ENCODE data around the gene ZNF892.
"Not testable (repeated sequence)": the region's sequence is repeated elsewhere in the genome, so short reads cannot be mapped to it uniquely, and the experiment has no call there.

ZNF892 gene

GRCh38 chr2:95231723-95232122 lies 24.4 kb downstream of the ZNF892 start:
- no peak for TF ChIP-seq ZNF274 (IDR thresholded peaks at IDR 0.05; ENCODE audit: low read depth, low read length)
- TF ChIP-seq SUZ12 (IDR thresholded peaks at IDR 0.05; ENCODE audit: extremely low read depth, insufficient read depth, insufficient read length): no peak
- TF ChIP-seq YY1 (IDR thresholded peaks at IDR 0.05; ENCODE audit: insufficient read depth, insufficient read length): no peak

DNA sequence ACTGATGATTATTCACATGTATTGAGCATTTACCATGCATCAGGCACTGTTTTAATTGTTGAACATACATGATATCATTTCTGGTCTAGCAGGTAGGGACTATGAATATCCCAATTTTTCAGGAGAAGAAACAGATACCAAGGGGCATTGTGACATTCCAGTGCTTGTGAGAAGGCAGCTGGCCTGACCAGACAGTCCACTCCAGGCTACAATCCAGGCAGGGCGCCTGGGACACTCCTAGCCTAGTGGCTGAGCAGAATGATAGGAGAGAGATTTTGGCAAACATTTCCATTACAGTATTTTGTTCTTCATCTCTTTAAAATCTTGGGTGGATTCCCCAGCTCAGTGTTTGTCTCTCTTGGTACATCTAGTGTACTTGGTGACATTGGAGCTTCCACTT lies 24.9 kb downstream of the ZNF892 start:
- Histone ChIP-seq H3K36me3 (ENCODE audit: insufficient read depth, insufficient read length, low read length) (no peaks in the 10 kb centered on the region), H3K4me1 (ENCODE audit: insufficient read depth, insufficient read length) (no peaks in the 10 kb centered on the region), H3K9ac (ENCODE audit: insufficient read length, low read depth) (no peak overlapping the region), H3K9me3 (ENCODE audit: insufficient read depth, low read length) (0 out of 2 replicates have a peak, but pooled peaks cover 3% of the 10 kb centered on the region), H3K4me3 (ENCODE audit: insufficient read length, low read depth) (no peak overlapping the region), H3K27me3 (ENCODE audit: insufficient read depth, insufficient read length) (no peaks in the 10 kb centered on the region)
- TF ChIP-seq SUZ12 (IDR thresholded peaks at IDR 0.05; ENCODE audit: extremely low read depth, insufficient read depth, insufficient read length) (no peak), YY1 (IDR thresholded peaks at IDR 0.05; ENCODE audit: insufficient read depth, insufficient read length) (no peak), ZNF274 (IDR thresholded peaks at IDR 0.05; ENCODE audit: low read depth, low read length) (no peak)
- DNase-seq (ENCODE audit: low read depth, low spot score): no peak

More at GRCh38 chr2:95231723-95232122, 24.4 kb downstream of the ZNF892 start:
- H3K4me1 ChIP-seq (ENCODE audit: insufficient read depth, insufficient read length): no peaks in the 10 kb centered on the region
- no peak overlapping the region for H3K9ac ChIP-seq (ENCODE audit: insufficient read length, low read depth)
- peak; percentile 88 for DNase-seq (ENCODE audit: low read depth, low spot score)
- 0 out of 2 replicates have a peak, but pooled peaks cover 3% of the 10 kb centered on the region for H3K9me3 ChIP-seq (ENCODE audit: insufficient read depth, low read length)
- H3K36me3 ChIP-seq (ENCODE audit: insufficient read depth, insufficient read length, low read length): no peaks in the 10 kb centered on the region
- no peak overlapping the region for H3K4me3 ChIP-seq (ENCODE audit: insufficient read length, low read depth)
- H3K27me3 ChIP-seq (ENCODE audit: insufficient read depth, insufficient read length): no peaks in the 10 kb centered on the region

- H3K4me3 ChIP-seq (ENCODE audit: insufficient read length, low read depth): no peak overlapping the region
- H3K9ac ChIP-seq (ENCODE audit: insufficient read length, low read depth): no peak overlapping the region
- no peak for TF ChIP-seq SUZ12 (IDR thresholded peaks at IDR 0.05; ENCODE audit: extremely low read depth, insufficient read depth, insufficient read length)
- no peak for TF ChIP-seq YY1 (IDR thresholded peaks at IDR 0.05; ENCODE audit: insufficient read depth, insufficient read length)
- no peak for TF ChIP-seq ZNF274 (IDR thresholded peaks at IDR 0.05; ENCODE audit: low read depth, low read length)
- H3K36me3 ChIP-seq (ENCODE audit: insufficient read depth, insufficient read length, low read length): no peaks in the 10 kb centered on the region
- DNase-seq (ENCODE audit: low read depth, low spot score): no peak
- no peaks in the 10 kb centered on the region for H3K9me3 ChIP-seq (ENCODE audit: insufficient read depth, low read length)
- no peaks in the 10 kb centered on the region for H3K4me1 ChIP-seq (ENCODE audit: insufficient read depth, insufficient read length)
- no peaks in the 10 kb centered on the region for H3K27me3 ChIP-seq (ENCODE audit: insufficient read depth, insufficient read length)
Observed at GRCh38 chr2:95234286-95234785, 27.0 kb downstream of the ZNF892 start.

DNA sequence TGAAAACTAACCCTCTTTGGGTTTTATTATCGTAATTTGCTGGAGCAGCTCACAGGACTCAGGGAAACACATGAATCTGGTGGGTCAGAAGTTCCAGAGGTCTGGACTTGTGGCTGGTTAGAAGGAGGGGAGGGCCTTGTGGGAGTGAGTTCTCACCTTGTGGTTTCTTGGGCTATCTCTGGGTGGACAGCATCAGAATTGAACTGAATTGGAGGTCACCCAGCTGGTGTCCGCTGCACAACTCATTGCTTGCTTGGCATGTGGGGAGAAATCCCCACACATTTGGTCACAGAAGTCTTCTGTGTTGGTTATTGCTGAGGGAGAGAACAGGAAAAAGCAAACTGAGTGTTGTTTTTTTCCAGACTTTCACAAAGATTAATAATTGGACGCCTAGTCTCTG lies 27.5 kb downstream of the ZNF892 start:
- no peaks in the 10 kb centered on the region for H3K27me3 ChIP-seq (ENCODE audit: insufficient read depth, insufficient read length)
- no peaks in the 10 kb centered on the region for H3K36me3 ChIP-seq (ENCODE audit: insufficient read depth, insufficient read length, low read length)
- H3K4me1 ChIP-seq (ENCODE audit: insufficient read depth, insufficient read length): no peaks in the 10 kb centered on the region
- no peak for TF ChIP-seq SUZ12 (IDR thresholded peaks at IDR 0.05; ENCODE audit: extremely low read depth, insufficient read depth, insufficient read length)
- TF ChIP-seq YY1 (IDR thresholded peaks at IDR 0.05; ENCODE audit: insufficient read depth, insufficient read length): no peak
- TF ChIP-seq ZNF274 (IDR thresholded peaks at IDR 0.05; ENCODE audit: low read depth, low read length): no peak
- no peaks in the 10 kb centered on the region for H3K9me3 ChIP-seq (ENCODE audit: insufficient read depth, low read length)
- no peak overlapping the region for H3K9ac ChIP-seq (ENCODE audit: insufficient read length, low read depth)
- DNase-seq (ENCODE audit: low read depth, low spot score): no peak
- no peak overlapping the region for H3K4me3 ChIP-seq (ENCODE audit: insufficient read length, low read depth)

DNA sequence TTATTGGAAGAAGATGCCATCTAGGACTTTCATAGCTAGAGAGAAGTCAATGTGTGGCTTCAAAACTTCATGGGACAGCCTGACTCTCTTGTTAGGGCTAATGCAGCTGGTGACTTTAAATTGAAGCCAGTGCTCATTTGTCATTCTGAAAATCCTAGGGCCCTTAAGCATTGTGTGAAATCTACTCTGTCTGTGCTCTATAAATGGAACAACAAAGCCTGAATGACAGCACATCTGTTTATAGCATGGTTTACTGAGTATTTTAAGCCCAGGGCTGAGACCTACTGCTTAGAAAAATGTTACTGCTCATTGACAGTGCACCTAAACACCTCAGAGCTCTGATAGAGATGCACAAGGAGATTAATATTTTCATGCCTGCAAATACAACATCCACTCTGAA lies 30.8 kb downstream of the ZNF892 start:
- no peaks in the 10 kb centered on the region for H3K4me1 ChIP-seq (ENCODE audit: insufficient read depth, insufficient read length)
- TF ChIP-seq ZNF274 (IDR thresholded peaks at IDR 0.05; ENCODE audit: low read depth, low read length) (no peak), SUZ12 (IDR thresholded peaks at IDR 0.05; ENCODE audit: extremely low read depth, insufficient read depth, insufficient read length) (no peak), YY1 (IDR thresholded peaks at IDR 0.05; ENCODE audit: insufficient read depth, insufficient read length) (no peak)
- DNase-seq (ENCODE audit: low read depth, low spot score): no peak

GRCh38 chr2:95240091-95240490 lies 32.8 kb downstream of the ZNF892 start:
- Histone ChIP-seq H3K27me3 (ENCODE audit: insufficient read depth, insufficient read length) (no peaks in the 10 kb centered on the region), H3K36me3 (ENCODE audit: insufficient read depth, insufficient read length, low read length) (no peaks in the 10 kb centered on the region), H3K9ac (ENCODE audit: insufficient read length, low read depth) (no peak overlapping the region), H3K4me1 (ENCODE audit: insufficient read depth, insufficient read length) (no peaks in the 10 kb centered on the region), H3K4me3 (ENCODE audit: insufficient read length, low read depth) (no peak overlapping the region), H3K9me3 (ENCODE audit: insufficient read depth, low read length) (peaks cover 34% of the 10 kb centered on the region; the same call in 1 of the 2 replicates)
- no peak for DNase-seq (ENCODE audit: low read depth, low spot score)
- TF ChIP-seq SUZ12 (IDR thresholded peaks at IDR 0.05; ENCODE audit: extremely low read depth, insufficient read depth, insufficient read length): no peak
- no peak for TF ChIP-seq ZNF274 (IDR thresholded peaks at IDR 0.05; ENCODE audit: low read depth, low read length)
- no peak for TF ChIP-seq YY1 (IDR thresholded peaks at IDR 0.05; ENCODE audit: insufficient read depth, insufficient read length)

More for the DNA sequence above, 30.8 kb downstream of the ZNF892 start:
- no peak overlapping the region for H3K9ac ChIP-seq (ENCODE audit: insufficient read length, low read depth)
- H3K36me3 ChIP-seq (ENCODE audit: insufficient read depth, insufficient read length, low read length): no peaks in the 10 kb centered on the region
- no peaks in the 10 kb centered on the region for H3K27me3 ChIP-seq (ENCODE audit: insufficient read depth, insufficient read length)
- H3K9me3 ChIP-seq (ENCODE audit: insufficient read depth, low read length): peaks cover 30% of the 10 kb centered on the region; the same call in 1 of the 2 replicates
- no peak overlapping the region for H3K4me3 ChIP-seq (ENCODE audit: insufficient read length, low read depth)

- DNase-seq (ENCODE audit: low read depth, low spot score): no peak
- Histone ChIP-seq H3K36me3 (ENCODE audit: insufficient read depth, insufficient read length, low read length) (no peaks in the 10 kb centered on the region), H3K4me1 (ENCODE audit: insufficient read depth, insufficient read length) (no peaks in the 10 kb centered on the region), H3K4me3 (ENCODE audit: insufficient read length, low read depth) (no peak overlapping the region), H3K27me3 (ENCODE audit: insufficient read depth, insufficient read length) (no peaks in the 10 kb centered on the region), H3K9ac (ENCODE audit: insufficient read length, low read depth) (no peak overlapping the region), H3K9me3 (ENCODE audit: insufficient read depth, low read length) (peaks cover 34% of the 10 kb centered on the region; the same call in 1 of the 2 replicates)
- TF ChIP-seq YY1 (IDR thresholded peaks at IDR 0.05; ENCODE audit: insufficient read depth, insufficient read length) (no peak), ZNF274 (IDR thresholded peaks at IDR 0.05; ENCODE audit: low read depth, low read length) (no peak), SUZ12 (IDR thresholded peaks at IDR 0.05; ENCODE audit: extremely low read depth, insufficient read depth, insufficient read length) (no peak)
Observed at GRCh38 chr2:95240556-95240955, 33.2 kb downstream of the ZNF892 start.

GRCh38 chr2:95242084-95242483 lies 34.8 kb downstream of the ZNF892 start:
- H3K9me3 ChIP-seq (ENCODE audit: insufficient read depth, low read length): peaks cover 34% of the 10 kb centered on the region; the same call in 1 of the 2 replicates
- not testable (repeated sequence) for H3K27me3 ChIP-seq (ENCODE audit: insufficient read depth, insufficient read length); DNase-seq (ENCODE audit: low read depth, low spot score); H3K4me3 ChIP-seq (ENCODE audit: insufficient read length, low read depth); H3K9ac ChIP-seq (ENCODE audit: insufficient read length, low read depth); H3K4me1 ChIP-seq (ENCODE audit: insufficient read depth, insufficient read length); H3K36me3 ChIP-seq (ENCODE audit: insufficient read depth, insufficient read length, low read length)

All from NT2/D1 (cell line).